ENCODE results near the gene MEAK7. TPM values are rescaled to one million over a fixed set of nuclear protein-coding genes. Genes with fewer than 3 reads are reported as not detected.

The MEAK7 gene
- total RNA-seq, 1 donor from 2014 or later: 18.4 TPM

DNA sequence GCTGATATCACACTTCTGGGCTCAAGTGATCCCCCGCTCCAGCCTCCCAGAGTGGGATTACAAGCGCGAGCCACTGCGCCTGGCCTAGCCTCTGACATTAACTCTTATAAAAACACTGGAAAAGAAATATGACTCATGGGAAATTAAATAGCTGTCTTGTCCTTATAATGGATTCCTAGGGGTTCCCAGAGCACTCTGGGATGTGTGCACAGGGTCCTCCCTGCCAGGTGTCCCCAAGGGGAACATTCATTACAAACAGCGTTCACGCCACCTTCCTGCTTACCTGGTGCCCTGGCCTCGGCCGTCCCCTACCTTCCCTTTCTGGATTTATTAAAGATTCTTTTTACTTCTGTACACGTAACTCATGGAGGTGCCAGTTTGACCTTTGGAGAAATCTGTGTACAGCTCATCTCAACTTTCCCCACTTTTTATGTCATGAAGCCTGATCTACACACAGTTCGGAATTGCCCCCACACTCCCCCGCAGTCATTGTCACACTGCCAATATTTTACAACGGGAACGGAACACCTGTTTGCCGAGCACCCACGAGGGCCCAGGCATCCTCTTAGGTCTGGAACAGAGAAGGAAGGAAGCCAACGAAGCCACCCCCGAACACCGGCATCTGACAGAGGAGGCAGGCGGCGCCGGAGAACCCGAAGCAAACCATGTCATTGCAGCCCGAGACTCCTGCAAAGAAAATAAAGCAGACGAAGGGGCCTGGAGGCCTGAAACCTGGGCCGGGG is 39.7 kb upstream of the MEAK7 start:
- Mint-ChIP-seq H3K27me3 (ENCODE audit: insufficient read depth, low read depth) (peaks cover 6% of the 10 kb centered on the region), H3K4me1 (peaks cover 64% of the 10 kb centered on the region), H3K9me3 (peaks cover 2% of the 10 kb centered on the region), H3K4me3 (no peak overlapping the region), H3K36me3 (no peaks in the 10 kb centered on the region), H3K27ac (peak overlapping the region; percentile 91)
- H3F3A ChIP-seq (ENCODE audit: low read depth): peaks cover 36% of the 10 kb centered on the region
- TF ChIP-seq EZH2phosphoT487 (IDR thresholded peaks at IDR 0.05) (no peak), EZH2 (IDR thresholded peaks at IDR 0.05) (no peak)
- TF ChIP-seq, protein P1, sequence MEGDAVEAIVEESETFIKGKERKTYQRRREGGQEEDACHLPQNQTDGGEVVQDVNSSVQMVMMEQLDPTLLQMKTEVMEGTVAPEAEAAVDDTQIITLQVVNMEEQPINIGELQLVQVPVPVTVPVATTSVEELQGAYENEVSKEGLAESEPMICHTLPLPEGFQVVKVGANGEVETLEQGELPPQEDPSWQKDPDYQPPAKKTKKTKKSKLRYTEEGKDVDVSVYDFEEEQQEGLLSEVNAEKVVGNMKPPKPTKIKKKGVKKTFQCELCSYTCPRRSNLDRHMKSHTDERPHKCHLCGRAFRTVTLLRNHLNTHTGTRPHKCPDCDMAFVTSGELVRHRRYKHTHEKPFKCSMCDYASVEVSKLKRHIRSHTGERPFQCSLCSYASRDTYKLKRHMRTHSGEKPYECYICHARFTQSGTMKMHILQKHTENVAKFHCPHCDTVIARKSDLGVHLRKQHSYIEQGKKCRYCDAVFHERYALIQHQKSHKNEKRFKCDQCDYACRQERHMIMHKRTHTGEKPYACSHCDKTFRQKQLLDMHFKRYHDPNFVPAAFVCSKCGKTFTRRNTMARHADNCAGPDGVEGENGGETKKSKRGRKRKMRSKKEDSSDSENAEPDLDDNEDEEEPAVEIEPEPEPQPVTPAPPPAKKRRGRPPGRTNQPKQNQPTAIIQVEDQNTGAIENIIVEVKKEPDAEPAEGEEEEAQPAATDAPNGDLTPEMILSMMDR (IDR thresholded peaks at IDR 0.05): no peak
- peaks cover 29% of the 10 kb centered on the region for H3K4me1 ChIP-seq
- H3K4me3 ChIP-seq: no peak overlapping the region
- no peak overlapping the region for H3K9ac ChIP-seq
- H3K9me3 ChIP-seq (ENCODE audit: low read depth): no peaks in the 10 kb centered on the region
- H2AFZ ChIP-seq (replicated peaks): peak overlapping the region; percentile 68
- peak overlapping the region; percentile 59 for H3K27ac ChIP-seq
- DNase-seq (ENCODE audit: low spot score): no peak
- no peaks in the 10 kb centered on the region for H3K36me3 ChIP-seq
- H3K27me3 ChIP-seq: no peaks in the 10 kb centered on the region
- no peaks in the 10 kb centered on the region for H4K20me1 ChIP-seq (ENCODE audit: low read depth)
- H3K4me2 ChIP-seq: peak overlapping the region; percentile 32
- no peaks in the 10 kb centered on the region for H3K79me2 ChIP-seq (ENCODE audit: low read depth)

DNA sequence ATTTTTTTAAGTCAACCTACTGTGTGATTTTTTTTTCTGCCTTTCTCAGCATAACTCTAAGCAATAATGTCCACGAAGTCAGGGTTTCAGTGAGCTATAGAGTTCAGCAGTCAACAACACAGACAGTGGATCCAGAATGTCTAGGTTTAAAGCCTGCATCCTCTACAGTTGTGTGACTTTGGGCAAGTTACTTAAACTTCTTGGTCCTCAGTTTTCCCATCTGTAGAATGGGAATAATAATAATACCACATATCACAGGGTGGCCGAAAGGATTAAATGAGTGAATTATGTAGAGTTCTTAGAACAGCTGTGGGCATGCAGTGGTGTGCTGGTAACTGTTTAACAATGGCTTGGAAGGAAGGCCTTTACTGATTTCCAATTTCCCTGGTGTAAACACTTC is 38.8 kb upstream of the MEAK7 start:
- Histone ChIP-seq H3K9ac (no peak overlapping the region), H3K9me3 (ENCODE audit: low read depth) (no peaks in the 10 kb centered on the region), H3K79me2 (ENCODE audit: low read depth) (no peaks in the 10 kb centered on the region), H3K4me2 (no peak overlapping the region), H3K27me3 (no peaks in the 10 kb centered on the region), H3K4me3 (no peak overlapping the region), H3K27ac (no peak overlapping the region), H3K36me3 (no peaks in the 10 kb centered on the region), H2AFZ (replicated peaks) (no peak overlapping the region), H4K20me1 (ENCODE audit: low read depth) (no peaks in the 10 kb centered on the region), H3K4me1 (peaks cover 24% of the 10 kb centered on the region), H3F3A (ENCODE audit: low read depth) (peaks cover 33% of the 10 kb centered on the region)
- Mint-ChIP-seq H3K4me1 (peaks cover 65% of the 10 kb centered on the region), H3K36me3 (no peaks in the 10 kb centered on the region), H3K27ac (peak overlapping the region; percentile 35), H3K9me3 (peaks cover 2% of the 10 kb centered on the region), H3K27me3 (ENCODE audit: insufficient read depth, low read depth) (peaks cover 6% of the 10 kb centered on the region), H3K4me3 (no peak overlapping the region)
- TF ChIP-seq, protein P1 (IDR thresholded peaks at IDR 0.05): no peak
- no peak for TF ChIP-seq EZH2 (IDR thresholded peaks at IDR 0.05)
- no peak for TF ChIP-seq EZH2phosphoT487 (IDR thresholded peaks at IDR 0.05)
- DNase-seq (ENCODE audit: low spot score): no peak

DNA sequence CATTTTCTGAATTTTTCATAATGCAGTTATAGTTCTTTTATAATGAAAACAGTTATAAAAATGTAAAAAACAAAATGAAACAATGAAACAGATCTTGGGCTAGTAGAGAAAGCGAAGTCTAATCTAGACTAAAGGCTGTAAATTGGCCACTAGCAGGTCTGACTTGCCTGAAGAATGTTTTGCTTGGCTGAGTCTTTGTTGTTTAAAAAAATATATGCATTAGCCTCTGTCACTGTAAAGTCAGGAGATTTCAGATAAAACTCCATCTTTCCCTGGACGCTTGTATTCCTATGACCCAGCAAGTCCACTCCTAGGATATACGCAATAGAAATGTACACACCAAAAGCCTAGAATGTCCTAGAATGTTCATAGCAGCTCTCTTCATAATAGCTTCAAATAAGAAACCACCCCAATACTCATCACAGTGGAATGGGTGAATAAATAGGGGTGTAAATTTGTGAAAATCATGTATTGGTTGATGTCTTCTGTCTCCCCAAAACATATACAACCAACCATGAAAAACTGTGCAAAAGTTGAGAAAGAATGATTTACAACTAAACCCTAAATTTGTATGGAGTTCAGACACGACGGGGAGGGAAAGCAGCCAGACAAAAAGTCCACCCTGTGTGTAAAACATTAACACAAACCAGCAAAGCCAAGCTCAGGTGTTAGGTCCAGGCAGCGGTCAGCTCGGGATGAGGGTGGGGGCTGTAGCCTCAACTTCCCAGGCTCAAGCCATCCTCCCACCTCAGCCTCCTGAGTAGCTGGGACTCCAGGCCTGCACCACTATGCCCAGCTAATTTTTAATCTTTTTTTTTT is 37.7 kb upstream of the MEAK7 start:
- Mint-ChIP-seq H3K27me3 (ENCODE audit: insufficient read depth, low read depth) (peaks cover 4% of the 10 kb centered on the region), H3K4me3 (no peak overlapping the region), H3K36me3 (no peaks in the 10 kb centered on the region), H3K27ac (peak overlapping the region; percentile 26), H3K4me1 (peaks cover 66% of the 10 kb centered on the region), H3K9me3 (peaks cover 2% of the 10 kb centered on the region)
- DNase-seq (ENCODE audit: low spot score): no peak
- Histone ChIP-seq H3K4me1 (peaks cover 27% of the 10 kb centered on the region), H3K27me3 (no peaks in the 10 kb centered on the region), H3F3A (ENCODE audit: low read depth) (peaks cover 32% of the 10 kb centered on the region), H3K4me3 (no peak overlapping the region), H3K36me3 (no peaks in the 10 kb centered on the region), H3K27ac (no peak overlapping the region), H3K79me2 (ENCODE audit: low read depth) (no peaks in the 10 kb centered on the region), H4K20me1 (ENCODE audit: low read depth) (no peaks in the 10 kb centered on the region), H2AFZ (replicated peaks) (no peak overlapping the region), H3K4me2 (no peak overlapping the region), H3K9me3 (ENCODE audit: low read depth) (no peaks in the 10 kb centered on the region), H3K9ac (no peak overlapping the region)
- TF ChIP-seq EZH2 (IDR thresholded peaks at IDR 0.05) (no peak), EZH2phosphoT487 (IDR thresholded peaks at IDR 0.05) (no peak)
- TF ChIP-seq, protein P1 (IDR thresholded peaks at IDR 0.05): no peak

Data from neural progenitor cell (in vitro differentiated cells).